Neural cell (in vitro differentiated cells): Measurements from ENCODE around the gene PTPN7.
"Not testable (repeated sequence)": the region's sequence is repeated elsewhere in the genome, so short reads cannot be mapped to it uniquely, and the experiment has no call there.

ENCODE experiments used
- CTCF ChIP-seq: fragments of 450-650 bp; IDR thresholded peaks from 2 replicates; pipeline ENCODE4 v1.5.1; 2014; ENCODE audit warnings: antibody characterized with exemption, mild to moderate bottlenecking, moderate library complexity; ENCODE audit not compliant: poor library complexity, severe bottlenecking
- EZH2 ChIP-seq: fragments of 200-600, 300-800 bp; shearing (Covaris generic), sonication (generic); IDR thresholded peaks from 2 replicates; pipeline ENCODE4 v1.6.1; 2014; ENCODE audit warnings: antibody characterized with exemption, low read length, borderline replicate concordance, mild to moderate bottlenecking; ENCODE audit not compliant: insufficient read depth, poor library complexity, severe bottlenecking
- MXI1 ChIP-seq: fragments of 450-650 bp; conservative IDR thresholded peaks from 2 replicates; pipeline ENCODE4 v1.6.1; 2014; ENCODE audit warnings: antibody characterized with exemption, mild to moderate bottlenecking; ENCODE audit not compliant: poor library complexity, severe bottlenecking
- POLR2AphosphoS5 ChIP-seq: IDR thresholded peaks from 2 replicates; pipeline ENCODE4 v1.6.1; 2012
- RAD21 ChIP-seq: fragments of 450-650 bp; conservative IDR thresholded peaks from 2 replicates; pipeline ENCODE4 v1.6.1; 2014; ENCODE audit warnings: antibody characterized with exemption, mild to moderate bottlenecking, moderate library complexity
- SMC3 ChIP-seq: fragments of 450-650 bp; conservative IDR thresholded peaks from 2 replicates; pipeline ENCODE4 v1.6.1; 2014; ENCODE audit warnings: antibody characterized with exemption, mild to moderate bottlenecking, moderate library complexity; ENCODE audit not compliant: poor library complexity
- TAF1 ChIP-seq: IDR thresholded peaks from 2 replicates; pipeline ENCODE4 v1.6.1; 2012; ENCODE audit warnings: low read depth

GRCh38 chr1:202111589-202111988, 48.8 kb downstream of the PTPN7 start:
- TF ChIP-seq CTCF, POLR2AphosphoS5, EZH2, TAF1, SMC3, RAD21, MXI1: not testable (repeated sequence)
